Measurements from ENCODE around the gene COL6A1.

DNA sequence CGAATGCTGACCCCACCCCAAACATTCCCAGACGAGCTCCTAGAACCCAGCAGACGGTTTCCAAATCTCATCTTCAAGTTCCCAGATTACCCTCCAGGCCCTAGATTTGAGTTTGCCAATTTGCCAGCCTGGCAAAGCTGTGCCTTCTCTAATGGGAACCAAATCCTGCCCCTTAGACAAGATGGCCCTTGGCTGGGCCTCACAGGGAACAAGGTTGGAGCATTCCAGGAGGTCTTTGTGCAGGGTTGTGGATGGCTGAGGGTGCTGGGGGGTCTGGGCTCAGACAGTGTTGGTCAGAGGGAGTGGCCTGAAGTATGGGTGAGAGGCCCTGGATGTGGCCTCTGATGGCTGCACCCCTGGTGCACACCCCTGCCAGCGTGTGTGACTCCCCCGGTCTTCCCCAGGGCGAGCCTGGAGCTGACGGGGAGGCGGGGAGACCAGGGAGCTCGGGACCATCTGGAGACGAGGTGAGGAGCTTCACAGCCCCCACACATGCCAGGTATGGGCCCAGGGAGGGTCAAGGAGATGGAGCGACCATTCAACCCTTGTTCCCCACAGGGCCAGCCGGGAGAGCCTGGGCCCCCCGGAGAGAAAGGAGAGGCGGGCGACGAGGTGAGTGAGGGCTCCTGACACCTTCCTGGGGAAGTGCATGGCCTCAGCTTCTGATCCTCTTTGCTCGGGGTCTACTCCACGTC, 10.2 kb downstream of the COL6A1 start:
- TF ChIP-seq, protein P1, sequence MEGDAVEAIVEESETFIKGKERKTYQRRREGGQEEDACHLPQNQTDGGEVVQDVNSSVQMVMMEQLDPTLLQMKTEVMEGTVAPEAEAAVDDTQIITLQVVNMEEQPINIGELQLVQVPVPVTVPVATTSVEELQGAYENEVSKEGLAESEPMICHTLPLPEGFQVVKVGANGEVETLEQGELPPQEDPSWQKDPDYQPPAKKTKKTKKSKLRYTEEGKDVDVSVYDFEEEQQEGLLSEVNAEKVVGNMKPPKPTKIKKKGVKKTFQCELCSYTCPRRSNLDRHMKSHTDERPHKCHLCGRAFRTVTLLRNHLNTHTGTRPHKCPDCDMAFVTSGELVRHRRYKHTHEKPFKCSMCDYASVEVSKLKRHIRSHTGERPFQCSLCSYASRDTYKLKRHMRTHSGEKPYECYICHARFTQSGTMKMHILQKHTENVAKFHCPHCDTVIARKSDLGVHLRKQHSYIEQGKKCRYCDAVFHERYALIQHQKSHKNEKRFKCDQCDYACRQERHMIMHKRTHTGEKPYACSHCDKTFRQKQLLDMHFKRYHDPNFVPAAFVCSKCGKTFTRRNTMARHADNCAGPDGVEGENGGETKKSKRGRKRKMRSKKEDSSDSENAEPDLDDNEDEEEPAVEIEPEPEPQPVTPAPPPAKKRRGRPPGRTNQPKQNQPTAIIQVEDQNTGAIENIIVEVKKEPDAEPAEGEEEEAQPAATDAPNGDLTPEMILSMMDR (IDR thresholded peaks at IDR 0.05; ENCODE audit: low read depth, low read length, poor library complexity, severe bottlenecking): no peak
- no peak for TF ChIP-seq EZH2phosphoT487 (IDR thresholded peaks at IDR 0.05; ENCODE audit: borderline replicate concordance, low read length)

Data from DOHH2 (cell line).